ENCODE data around the gene CERT1. TPM values are rescaled to one million over a fixed set of nuclear protein-coding genes. Genes with fewer than 3 reads are reported as not detected.

Gene CERT1
- total and polyA plus RNA-seq, 12 donors = 6.3 to 47.6 (median 37.5) TPM

DNA sequence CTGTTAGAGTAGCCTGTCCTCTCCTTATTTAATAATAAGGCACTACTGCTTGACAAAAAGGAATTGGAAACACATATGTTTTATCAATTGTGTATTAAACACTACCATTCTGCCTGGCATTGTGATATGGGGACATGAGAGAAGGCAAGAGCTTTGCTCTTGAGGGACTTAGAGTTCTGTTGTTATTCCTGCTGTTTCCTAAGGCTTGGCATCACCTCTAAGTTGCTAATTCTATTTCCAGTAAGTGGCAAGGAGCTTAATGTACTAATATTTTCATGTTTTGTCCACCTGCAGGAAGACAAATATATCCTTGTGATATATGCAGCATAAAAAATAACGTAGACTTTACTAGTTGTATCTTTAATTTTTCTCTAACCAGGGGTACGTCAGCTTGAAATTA lies 161.8 kb downstream of the CERT1 start:
- no peak for DNase-seq
- intact Hi-C loops (cut with DNase I) = loop anchor here in 2 of 10 donors (10.0 kb wide), 2 partner anchors 155 to 585 kb away; partner anchors contain the start of genes GFM2 (in 1 of the 2) and NSA2 (in 1 of the 2)
- 88 to 92% methylated on average over 2 of the region's 2 CpGs for WGBS, 2 donors
- Histone ChIP-seq H3K27ac (no peak overlapping the region), H3K4me1 (no peaks in the 10 kb centered on the region), H3K27me3 (no peaks in the 10 kb centered on the region), H3K9me3 (no peaks in the 10 kb centered on the region), H3K36me3 (peaks cover 0 to 100% (median 66%) of the 10 kb centered on the region in 9 donors), H3K4me3 (no peak overlapping the region)
- ATAC-seq = no peak
- no peak for TF ChIP-seq CTCF (IDR thresholded peaks at IDR 0.05)

DNA sequence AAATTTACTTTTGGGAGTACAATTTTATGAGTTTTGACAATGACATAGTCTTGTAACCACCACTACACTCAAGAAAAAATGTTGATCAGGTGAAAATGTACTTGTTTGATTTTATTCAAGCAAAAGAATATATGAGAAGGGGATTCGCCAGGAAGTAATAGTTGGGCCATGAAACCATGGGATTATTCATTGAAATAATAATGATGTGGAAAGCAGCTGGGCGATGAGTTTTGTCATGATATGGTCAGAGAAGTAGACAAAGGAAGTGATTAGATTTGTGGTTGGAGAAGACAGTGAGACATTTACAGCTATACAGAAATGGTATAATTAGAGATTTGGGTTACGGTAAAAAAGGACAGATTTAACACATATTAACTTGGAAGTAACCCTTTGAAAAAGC lies 163.2 kb downstream of the CERT1 start:
- intact Hi-C loops (cut with DNase I) = loop anchor here in 1 of 10 donors (10.0 kb wide), 1 partner anchor 583 kb away; the partner anchor contains the start of genes GFM2 and NSA2
- Histone ChIP-seq H3K4me3 (no peak overlapping the region), H3K27ac (no peak overlapping the region), H3K36me3 (peaks cover 0 to 100% (median 51%) of the 10 kb centered on the region in 9 donors), H3K9me3 (no peaks in the 10 kb centered on the region), H3K4me1 (no peaks in the 10 kb centered on the region), H3K27me3 (no peaks in the 10 kb centered on the region)
- DNase-seq (no peak), ATAC-seq (no peak)
- no peak for TF ChIP-seq CTCF (IDR thresholded peaks at IDR 0.05)
- 93 to 97% methylated on average over 3 of the region's 3 CpGs for WGBS, 2 donors

DNA sequence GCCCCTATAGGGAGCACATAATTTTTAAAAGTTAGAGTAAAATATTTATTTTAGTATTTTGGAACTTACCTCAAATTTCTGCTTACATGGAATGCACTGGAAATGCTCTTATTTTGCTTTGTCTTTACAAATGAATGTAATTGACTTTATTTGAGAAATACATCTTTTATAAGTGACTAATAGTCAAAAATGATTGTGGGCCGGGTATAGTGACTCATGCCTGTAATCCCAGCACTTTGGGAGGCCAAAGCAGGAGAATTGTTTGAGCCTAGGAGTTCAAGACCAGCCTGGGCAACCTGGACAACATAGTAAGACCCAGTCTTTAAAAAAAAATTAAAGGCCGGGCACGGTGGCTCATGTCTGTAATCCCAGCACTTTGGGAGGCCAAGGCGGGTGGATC lies 168.6 kb downstream of the CERT1 start:
- intact Hi-C loops (cut with DNase I) = loop anchor here in 1 of 10 donors (10.0 kb wide), 1 partner anchor 578 kb away; the partner anchor contains the start of genes GFM2 and NSA2
- no peaks in the 10 kb centered on the region for H3K9me3 ChIP-seq
- no peak for DNase-seq
- peaks cover 0 to 59% (median 23%) of the 10 kb centered on the region in 9 donors for H3K36me3 ChIP-seq
- 97% methylated on average over 4 of the region's 4 CpGs for WGBS, 2 donors
- ATAC-seq = no peak
- H3K4me1 ChIP-seq = peaks cover 2 to 21% (median 9%) of the 10 kb centered on the region in 9 donors
- no peak overlapping the region for H3K4me3 ChIP-seq
- no peaks in the 10 kb centered on the region for H3K27me3 ChIP-seq
- no peak for TF ChIP-seq CTCF (IDR thresholded peaks at IDR 0.05)
- no peak overlapping the region for H3K27ac ChIP-seq

- no peak for TF ChIP-seq CTCF (IDR thresholded peaks at IDR 0.05)
- Histone ChIP-seq H3K27ac (no peak overlapping the region), H3K36me3 (peaks cover 0 to 50% (median 16%) of the 10 kb centered on the region in 9 donors), H3K4me1 (peaks cover 2 to 22% (median 12%) of the 10 kb centered on the region in 9 donors), H3K27me3 (no peaks in the 10 kb centered on the region), H3K4me3 (no peak overlapping the region), H3K9me3 (no peaks in the 10 kb centered on the region)
- ATAC-seq = no peak
- intact Hi-C loops (cut with DNase I) = loop anchor here in 1 of 10 donors (10.0 kb wide), 1 partner anchor 577 kb away; the partner anchor contains the start of genes GFM2 and NSA2
- 74 to 87% methylated on average over 1 of the region's 1 CpG for WGBS, 2 donors
- DNase-seq = no peak
These were observed 169.5 kb downstream of the CERT1 start for GRCh38 chr5:75341934-75342333.

Measured in heart right ventricle (tissue), 16 donors.